Common myeloid progenitor, CD34-positive (primary cell): Measurements from ENCODE around the gene UQCR10.

ENCODE experiments used
- CTCF ChIA-PET: fragments of 350-600 bp; sonication (Branson Sonifier 250); formaldehyde crosslinking; loops from one replicate; lab custom pipeline; 2021; ENCODE audit warnings: antibody characterized with exemption; lab: Charles Lee
- POLR2A ChIA-PET: fragments of 350-600 bp; sonication (Branson Sonifier 250); formaldehyde crosslinking; loops from one replicate; lab custom pipeline; 2021; ENCODE audit warnings: antibody characterized with exemption; lab: Charles Lee
- DNase-seq, 3 donors: peaks; one replicate each; pipeline versions ENCODE4 v3.0.0 to v3.0.0-alpha.2; 2013
- H3K27ac ChIP-seq, 2 experiments: 1 replicate in 1 of 2; 2 replicates in 1 of 2; pipeline ENCODE4 v1.7.0; 2013; ENCODE audit warnings: inconsistent platforms in 2 of 2, low read length in 2 of 2, mild to moderate bottlenecking in 2 of 2, low read depth in 1 of 2, moderate library complexity in 1 of 2; ENCODE audit not compliant: severe bottlenecking in 2 of 2, insufficient read depth in 1 of 2, poor library complexity in 1 of 2
- H3K27me3 ChIP-seq, 5 experiments: replicated peaks in 2 of 5; 1 replicate in 3 of 5; 2 replicates in 2 of 5; pipeline versions ENCODE4 v1.6.1 to v1.7.0; 2013; ENCODE audit warnings: low read length in 4 of 5, mild to moderate bottlenecking in 2 of 5, moderate library complexity in 2 of 5, inconsistent platforms in 1 of 5; ENCODE audit not compliant: insufficient read depth in 5 of 5, control insufficient read depth in 4 of 5
- H3K36me3 ChIP-seq, 4 experiments: 1 replicate in 2 of 4; 2 replicates in 2 of 4; pipeline versions ENCODE4 v1.6.1 to v1.7.0; 2013; ENCODE audit warnings: low read length in 3 of 4, control low read depth in 1 of 4, mild to moderate bottlenecking in 1 of 4; ENCODE audit not compliant: control insufficient read depth in 4 of 4, insufficient read depth in 4 of 4
- H3K4me1 ChIP-seq, 4 experiments: 1 replicate in 3 of 4; 2 replicates in 1 of 4; pipeline versions ENCODE4 v1.6.1 to v1.7.1; 2013; ENCODE audit warnings: low read length in 3 of 4, mild to moderate bottlenecking in 3 of 4, control low read depth in 1 of 4, inconsistent platforms in 1 of 4, moderate library complexity in 1 of 4; ENCODE audit not compliant: control insufficient read depth in 4 of 4, insufficient read depth in 4 of 4; ENCODE audit errors: control extremely low read depth in 1 of 4
- H3K4me3 ChIP-seq, 7 experiments: 1 replicate in 4 of 7; 2 replicates in 3 of 7; pipeline versions ENCODE4 v1.5.1 to v1.7.0; 2013; ENCODE audit warnings: mild to moderate bottlenecking in 7 of 7, low read length in 6 of 7, moderate library complexity in 6 of 7, inconsistent platforms in 2 of 7, low read depth in 2 of 7, control low read depth in 1 of 7; ENCODE audit not compliant: insufficient read depth in 4 of 7, control insufficient read depth in 1 of 7; ENCODE audit errors: extremely low read depth in 1 of 7
- H3K9me3 ChIP-seq, 5 experiments: 1 replicate in 4 of 5; 2 replicates in 1 of 5; pipeline versions ENCODE4 v1.6.1 to v1.7.1; 2013; ENCODE audit warnings: low read length in 4 of 5, mild to moderate bottlenecking in 2 of 5, inconsistent platforms in 1 of 5, low read depth in 1 of 5, moderate library complexity in 1 of 5; ENCODE audit not compliant: control insufficient read depth in 4 of 5, insufficient read depth in 2 of 5; ENCODE audit errors: control extremely low read depth in 1 of 5
- WGBS: methylation state at CpG from one replicate; pipeline ENCODE4 v1.1.5; 2013; ENCODE audit not compliant: insufficient coverage; 5-methylcytosine and 5-hydroxymethylcytosine counted together

The UQCR10 gene

GRCh38 chr22:29786031-29786430, 18.9 kb downstream of the UQCR10 start:
- WGBS, result 96% methylated on average over 4 of the region's 5 CpGs
- H3K27me3 ChIP-seq, result no peaks in the 10 kb centered on the region
- no peak overlapping the region for H3K4me3 ChIP-seq
- no peaks in the 10 kb centered on the region for H3K9me3 ChIP-seq
- DNase-seq, result no peak
- no peak overlapping the region for H3K27ac ChIP-seq
- H3K36me3 ChIP-seq, result peaks cover 8 to 36% (median 25%) of the 10 kb centered on the region in 4 experiments
- no peaks in the 10 kb centered on the region for H3K4me1 ChIP-seq
- POLR2A ChIA-PET, result no interaction called here
- CTCF ChIA-PET, result interaction anchor here (1.0 to 1.2 kb wide), 2 partner anchors 14 to 39 kb away, joined by 3 to 4 read pairs; no protein-coding TSS in a partner anchor

GRCh38 chr22:29787371-29787980, 20.3 kb downstream of the UQCR10 start:
- Histone ChIP-seq H3K9me3 (no peaks in the 10 kb centered on the region), H3K36me3 (peaks cover 8 to 49% (median 34%) of the 10 kb centered on the region in 4 experiments), H3K4me3 (no peak overlapping the region), H3K27ac (no peak overlapping the region), H3K27me3 (no peaks in the 10 kb centered on the region), H3K4me1 (no peaks in the 10 kb centered on the region)
- 94% methylated on average over 9 of the region's 9 CpGs for whole genome bisulfite sequencing
- CTCF ChIA-PET, result interaction anchor here (0.7 to 1.2 kb wide), 3 partner anchors 10 to 130 kb away, joined by 3 read pairs; no protein-coding TSS in a partner anchor
- POLR2A ChIA-PET, result no interaction called here
- no peak for DNase-seq

GRCh38 chr22:29788339-29789279, 21.4 kb downstream of the UQCR10 start:
- ChIA-PET CTCF (interaction anchor here (1.0 to 1.1 kb wide), 2 partner anchors 9 to 16 kb away, joined by 3 read pairs; no protein-coding TSS in a partner anchor), POLR2A (no interaction called here)
- H3K36me3 ChIP-seq, result peaks cover 8 to 60% (median 44%) of the 10 kb centered on the region in 4 experiments

GRCh38 chr22:29790061-29790460, 22.9 kb downstream of the UQCR10 start:
- peaks cover 12 to 70% (median 50%) of the 10 kb centered on the region in 4 experiments for H3K36me3 ChIP-seq

More at GRCh38 chr22:29788339-29789279, 21.4 kb downstream of the UQCR10 start:
- H3K27me3 ChIP-seq, result no peaks in the 10 kb centered on the region
- no peaks in the 10 kb centered on the region for H3K9me3 ChIP-seq
- WGBS, result 89% methylated on average over 24 of the region's 27 CpGs
- H3K27ac ChIP-seq, result no peak overlapping the region
- DNase-seq, result no peak
- no peak overlapping the region for H3K4me3 ChIP-seq
- no peaks in the 10 kb centered on the region for H3K4me1 ChIP-seq

GRCh38 chr22:29793396-29793795, 26.2 kb downstream of the UQCR10 start:
- POLR2A ChIA-PET, result no interaction called here
- CTCF ChIA-PET, result interaction anchor here (1.1 to 1.5 kb wide), 2 partner anchors 68 to 212 kb away, joined by 3 to 4 read pairs; no protein-coding TSS in a partner anchor
- H3K27me3 ChIP-seq, result no peaks in the 10 kb centered on the region
- no peaks in the 10 kb centered on the region for H3K9me3 ChIP-seq
- peaks cover 16 to 84% (median 64%) of the 10 kb centered on the region in 4 experiments for H3K36me3 ChIP-seq
- DNase-seq, result no peak
- 97% methylated on average over 17 of the region's 17 CpGs for WGBS
- no peak overlapping the region for H3K4me3 ChIP-seq
- peaks cover 0 to 13% (median 2%) of the 10 kb centered on the region in 4 experiments for H3K4me1 ChIP-seq
- no peak overlapping the region for H3K27ac ChIP-seq

More at GRCh38 chr22:29790061-29790460, 22.9 kb downstream of the UQCR10 start:
- WGBS, result 93% methylated on average over 4 of the region's 5 CpGs
- Histone ChIP-seq H3K27ac (no peak overlapping the region), H3K9me3 (no peaks in the 10 kb centered on the region), H3K4me1 (no peaks in the 10 kb centered on the region), H3K4me3 (no peak overlapping the region), H3K27me3 (no peaks in the 10 kb centered on the region)
- ChIA-PET CTCF (interaction anchor here (0.9 to 1.1 kb wide), 3 partner anchors 17 to 211 kb away, joined by 3 to 5 read pairs (median 3); no protein-coding TSS in a partner anchor), POLR2A (no interaction called here)
- no peak for DNase-seq

GRCh38 chr22:29795663-29796062, 28.5 kb downstream of the UQCR10 start:
- ChIA-PET CTCF (interaction anchor here (1.0 kb wide), 1 partner anchor 69 kb away, joined by 3 read pairs; no protein-coding TSS in a partner anchor), POLR2A (interaction anchor here (0.9 kb wide), 1 partner anchor 20 kb away, joined by 3 read pairs; no protein-coding TSS in a partner anchor)
- H3K9me3 ChIP-seq, result no peaks in the 10 kb centered on the region
- no peak for DNase-seq
- H3K4me3 ChIP-seq, result no peak overlapping the region
- peaks cover 2 to 30% (median 16%) of the 10 kb centered on the region in 4 experiments for H3K4me1 ChIP-seq
- H3K27ac ChIP-seq, result no peak overlapping the region
- H3K27me3 ChIP-seq, result no peaks in the 10 kb centered on the region
- H3K36me3 ChIP-seq, result peaks cover 16 to 85% (median 57%) of the 10 kb centered on the region in 4 experiments
- 93% methylated on average over 4 of the region's 5 CpGs for WGBS
